RPMI8226 (cell line): ENCODE results near the gene OR2T34.
"Not testable (repeated sequence)": the region's sequence is repeated elsewhere in the genome, so short reads cannot be mapped to it uniquely, and the experiment has no call there.

ENCODE experiments used
- DNase-seq: peaks from one replicate; pipeline ENCODE4 v3.0.0-alpha.2; 2015

OR2T34 gene

GRCh38 chr1:248551027-248551426 lies 23.5 kb downstream of the OR2T34 start:
- DNase-seq = not testable (repeated sequence)

GRCh38 chr1:248547383-248547782 lies 27.2 kb downstream of the OR2T34 start:
- not testable (repeated sequence) for DNase-seq

GRCh38 chr1:248537449-248537848 lies 37.1 kb downstream of the OR2T34 start:
- DNase-seq = not testable (repeated sequence)
